NB4 (cell line): ENCODE results near the gene APOF.

Experiments used
- DNase-seq: peaks from one replicate; pipeline ENCODE4 v3.0.0; 2010; ENCODE audit warnings: low read depth
- H3K4me3 ChIP-seq: one replicate; pipeline ENCODE4 v1.5.1; 2011; ENCODE audit warnings: mild to moderate bottlenecking, low read depth, low read length, moderate library complexity
- CTCF ChIP-seq: IDR thresholded peaks from one replicate; pipeline ENCODE4 v1.5.1; 2012; ENCODE audit warnings: low read depth, low read length
- MAX ChIP-seq: IDR thresholded peaks from 2 replicates; pipeline ENCODE4 v1.6.1; 2011; ENCODE audit warnings: low read depth, low read length
- MYC ChIP-seq: IDR thresholded peaks from 2 replicates; pipeline ENCODE4 v1.6.1; 2011; ENCODE audit warnings: low read depth, low read length
- POLR2A ChIP-seq: IDR thresholded peaks from 2 replicates; pipeline ENCODE4 v1.6.1; 2011; ENCODE audit warnings: mild to moderate bottlenecking; ENCODE audit not compliant: insufficient read length; ENCODE audit errors: extremely low read depth

Gene APOF

GRCh38 chr12:56366948-56367347, 4.3 kb upstream of the APOF start:
- no peak for DNase-seq
- TF ChIP-seq MYC (no peak), POLR2A (no peak), CTCF (no peak), MAX (no peak)
- no peak overlapping the region for H3K4me3 ChIP-seq

- no peak for DNase-seq
- TF ChIP-seq CTCF (no peak), POLR2A (no peak), MAX (no peak), MYC (no peak)
- H3K4me3 ChIP-seq, result no peak overlapping the region
These were observed 1.0 kb downstream of the APOF start for GRCh38 chr12:56361487-56362129.

GRCh38 chr12:56359851-56360767, 2.5 kb downstream of the APOF start, which contains the start of gene STAT2:
TSS of gene STAT2 (minus strand) at chr12:56360107. CDS start at chr12:56356571, 3,536 bp downstream.
- peak; percentile 100 for DNase-seq
- H3K4me3 ChIP-seq, result peak within 1 kb of the TSS; percentile 76
- TF ChIP-seq MAX, result no peak; the same call in 1 of the 2 replicates
- no peak for TF ChIP-seq MYC
- TF ChIP-seq POLR2A, result peak; percentile 84

GRCh38 chr12:56358836-56359532, 3.7 kb downstream of the APOF start:
- no peak for TF ChIP-seq CTCF
- TF ChIP-seq MYC, result no peak
- no peak for TF ChIP-seq POLR2A
- TF ChIP-seq MAX, result no peak
- peak overlapping the region; percentile 76 for H3K4me3 ChIP-seq
- DNase-seq, result peak; percentile 58

GRCh38 chr12:56351325-56351724, 11.3 kb downstream of the APOF start:
- H3K4me3 ChIP-seq, result no peak overlapping the region
- TF ChIP-seq MAX, result no peak
- no peak for TF ChIP-seq CTCF
- TF ChIP-seq POLR2A, result no peak
- no peak for TF ChIP-seq MYC
- DNase-seq, result no peak

GRCh38 chr12:56350662-56351061, 12.0 kb downstream of the APOF start:
- no peak for DNase-seq
- H3K4me3 ChIP-seq, result no peak overlapping the region
- TF ChIP-seq MYC (no peak), MAX (no peak), POLR2A (no peak)
